Testis (tissue), 3 donors: Measurements from ENCODE around the gene TSHZ3. TPM values are rescaled to one million over a fixed set of nuclear protein-coding genes. Genes with fewer than 3 reads are reported as not detected.

Experiments used
- DNase-seq: peaks from one replicate; pipeline ENCODE4 v3.0.0-alpha.2; 2019
- H3K27ac ChIP-seq, 2 donors: fragments of 200-600 bp; sonication (generic); one replicate each; pipeline ENCODE4 v1.5.1; 2019
- H3K27me3 ChIP-seq: fragments of 200-600 bp; sonication (generic); one replicate; pipeline ENCODE4 v1.5.1; 2019
- H3K36me3 ChIP-seq: fragments of 200-600 bp; sonication (generic); one replicate; pipeline ENCODE4 v1.5.1; 2017; ENCODE audit warnings: low read depth; ENCODE audit errors: missing control alignments
- H3K4me1 ChIP-seq: fragments of 200-600 bp; sonication (generic); one replicate; pipeline ENCODE4 v1.5.1; 2019
- H3K4me3 ChIP-seq, 2 donors: fragments of 200-600 bp; sonication (generic); one replicate each; pipeline ENCODE4 v1.5.1; 2017 to 2019
- H3K9me3 ChIP-seq: fragments of 200-600 bp; sonication (generic); one replicate; pipeline ENCODE4 v1.5.1; 2017
- POLR2A ChIP-seq: fragments of 450-650 bp; IDR thresholded peaks from one replicate; pipeline ENCODE4 v1.6.1; 2017; ENCODE audit warnings: antibody characterized with exemption, mild to moderate bottlenecking, moderate library complexity
- WGBS, 2 donors: methylation state at CpG; one replicate each; pipeline ENCODE4 v1.1.5; 2018; 5-methylcytosine and 5-hydroxymethylcytosine counted together
- intact Hi-C: fragments of 100-400 bp; cut with DNase I; formaldehyde crosslinking; loops from one replicate; pipeline ENCODE4 v1.15.1; 2023; ENCODE audit warnings: low total_unique reads
- polyA plus RNA-seq: library from polyadenylated mRNA; stranded (reverse); fragments of 350-450 nt; fragmentation: Illumina TruSeq; extraction: RNeasy Lipid Tissue Mini Kit (QIAGEN cat#74804); gene quantifications from one replicate; pipeline ENCODE4 v1.2.3, GENCODE V29; 2014; ENCODE audit warnings: low read depth, low replicate concordance; ENCODE audit not compliant: insufficient read depth
- total RNA-seq, 2 donors: library from RNA; depleted of rRNA; stranded (reverse); fragments of >200 nt; gene quantifications; one replicate each; pipeline ENCODE4 v1.2.3, GENCODE V29; 2016
- TF ChIP-seq, protein P1 (sequence below), 3 experiments: fragments of 450-650 bp in 2 of 3; fragments of 200-600 bp in 1 of 3; sonication (generic) in 1 of 3; IDR thresholded peaks; one replicate each; pipeline ENCODE4 v1.5.1; 2016 to 2019; ENCODE audit warnings: antibody characterized with exemption in 3 of 3, mild to moderate bottlenecking in 2 of 3, moderate library complexity in 1 of 3

TSHZ3 gene
- total and polyA plus RNA-seq, 3 donors from 2014 or later, result 6.8 to 12.7 (median 8.0) TPM

GRCh38 chr19:31261019-31261602, 88.1 kb downstream of the TSHZ3 start:
- Histone ChIP-seq H3K27me3 (no peaks in the 10 kb centered on the region), H3K36me3 (no peaks in the 10 kb centered on the region), H3K27ac (no peak overlapping the region), H3K4me1 (peaks cover 5% of the 10 kb centered on the region), H3K4me3 (no peak overlapping the region), H3K9me3 (no peaks in the 10 kb centered on the region)
- 45 to 65% methylated on average over 3 of the region's 3 CpGs for WGBS, 2 donors
- TF ChIP-seq, protein P1, sequence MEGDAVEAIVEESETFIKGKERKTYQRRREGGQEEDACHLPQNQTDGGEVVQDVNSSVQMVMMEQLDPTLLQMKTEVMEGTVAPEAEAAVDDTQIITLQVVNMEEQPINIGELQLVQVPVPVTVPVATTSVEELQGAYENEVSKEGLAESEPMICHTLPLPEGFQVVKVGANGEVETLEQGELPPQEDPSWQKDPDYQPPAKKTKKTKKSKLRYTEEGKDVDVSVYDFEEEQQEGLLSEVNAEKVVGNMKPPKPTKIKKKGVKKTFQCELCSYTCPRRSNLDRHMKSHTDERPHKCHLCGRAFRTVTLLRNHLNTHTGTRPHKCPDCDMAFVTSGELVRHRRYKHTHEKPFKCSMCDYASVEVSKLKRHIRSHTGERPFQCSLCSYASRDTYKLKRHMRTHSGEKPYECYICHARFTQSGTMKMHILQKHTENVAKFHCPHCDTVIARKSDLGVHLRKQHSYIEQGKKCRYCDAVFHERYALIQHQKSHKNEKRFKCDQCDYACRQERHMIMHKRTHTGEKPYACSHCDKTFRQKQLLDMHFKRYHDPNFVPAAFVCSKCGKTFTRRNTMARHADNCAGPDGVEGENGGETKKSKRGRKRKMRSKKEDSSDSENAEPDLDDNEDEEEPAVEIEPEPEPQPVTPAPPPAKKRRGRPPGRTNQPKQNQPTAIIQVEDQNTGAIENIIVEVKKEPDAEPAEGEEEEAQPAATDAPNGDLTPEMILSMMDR (IDR thresholded peaks at IDR 0.05), result no peak
- no peak for TF ChIP-seq POLR2A
- no peak for DNase-seq
- intact Hi-C loops, result no loop called here

DNA sequence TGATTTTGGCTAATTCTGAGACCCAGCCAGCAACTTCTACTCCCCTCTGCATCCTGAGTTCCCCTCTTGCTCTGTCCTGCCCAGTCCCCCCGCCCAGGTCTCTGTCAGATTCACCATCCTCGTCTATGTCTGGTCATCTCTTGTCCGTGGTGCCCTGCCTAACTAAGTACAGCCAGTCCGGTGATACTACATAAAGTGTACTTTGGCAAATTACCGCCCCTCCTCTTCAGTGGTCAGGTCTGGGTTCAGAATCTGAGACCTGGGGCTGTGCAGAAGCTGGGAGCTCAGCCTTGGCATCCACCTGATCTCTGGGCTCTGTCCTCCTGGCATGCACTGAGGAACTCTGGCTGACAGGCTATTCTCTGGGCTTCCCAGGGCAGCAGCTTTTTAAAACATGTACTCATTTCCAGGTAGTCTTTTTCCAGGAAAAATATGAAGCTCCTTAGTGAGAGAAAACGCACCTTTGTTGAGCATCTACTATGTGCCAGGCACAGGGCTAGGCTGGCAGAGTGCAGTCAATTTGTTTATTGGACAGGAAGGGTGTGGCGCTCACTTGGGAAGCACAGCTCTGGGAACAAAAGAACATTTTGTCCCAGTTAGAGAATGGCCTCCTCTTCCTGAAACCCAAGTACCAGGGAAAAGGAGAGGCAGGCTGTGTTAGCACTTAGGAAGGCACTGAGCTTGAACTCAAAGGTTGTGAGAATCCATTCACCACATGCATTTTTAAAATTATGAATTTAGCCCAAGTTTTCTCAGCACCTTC, 88.9 kb downstream of the TSHZ3 start:
- intact Hi-C loops, result no loop called here
- no peak for DNase-seq
- H3K27ac ChIP-seq, result no peak overlapping the region

GRCh38 chr19:31258211-31259052, 90.8 kb downstream of the TSHZ3 start:
- DNase-seq, result no peak
- 85 to 90% methylated on average over 15 of the region's 15 CpGs for WGBS, 2 donors
- H3K9me3 ChIP-seq, result no peaks in the 10 kb centered on the region
- intact Hi-C loops, result no loop called here
- H3K36me3 ChIP-seq, result no peaks in the 10 kb centered on the region
- H3K27ac ChIP-seq, result no peak overlapping the region
- H3K4me1 ChIP-seq, result peaks cover 5% of the 10 kb centered on the region
- TF ChIP-seq, protein P1 (IDR thresholded peaks at IDR 0.05), result no peak
- TF ChIP-seq POLR2A, result no peak
- no peak overlapping the region for H3K4me3 ChIP-seq
- no peaks in the 10 kb centered on the region for H3K27me3 ChIP-seq

More for the DNA sequence above, 88.9 kb downstream of the TSHZ3 start:
- no peak for TF ChIP-seq POLR2A
- TF ChIP-seq, protein P1 (IDR thresholded peaks at IDR 0.05), result no peak
- no peak overlapping the region for H3K4me3 ChIP-seq
- H3K36me3 ChIP-seq, result no peaks in the 10 kb centered on the region
- H3K27me3 ChIP-seq, result no peaks in the 10 kb centered on the region
- H3K9me3 ChIP-seq, result no peaks in the 10 kb centered on the region
- peaks cover 5% of the 10 kb centered on the region for H3K4me1 ChIP-seq
- 88 to 94% methylated on average over 7 of the region's 7 CpGs for WGBS, 2 donors

- no peak overlapping the region for H3K27ac ChIP-seq
- 83 to 94% methylated on average over 11 of the region's 11 CpGs for WGBS, 2 donors
- H3K27me3 ChIP-seq, result no peaks in the 10 kb centered on the region
- H3K4me3 ChIP-seq, result no peak overlapping the region
- peaks cover 5% of the 10 kb centered on the region for H3K4me1 ChIP-seq
- no peaks in the 10 kb centered on the region for H3K9me3 ChIP-seq
- intact Hi-C loops, result no loop called here
- no peaks in the 10 kb centered on the region for H3K36me3 ChIP-seq
- DNase-seq, result no peak
- no peak for TF ChIP-seq POLR2A
- TF ChIP-seq, protein P1 (IDR thresholded peaks at IDR 0.05), result no peak
These were observed 91.7 kb downstream of the TSHZ3 start for GRCh38 chr19:31257426-31258130.
